Adrenal gland (tissue), 5 donors: ENCODE data around the gene DEGS2.

ENCODE experiments used
- CTCF ChIP-seq, 6 experiments: fragments of 450-650 bp in 4 of 6; fragments of 200-600 bp in 2 of 6; sonication (generic) in 1 of 6; IDR thresholded peaks; 1 replicate in 5 of 6; 2 replicates in 1 of 6; pipeline versions ENCODE4 v1.5.1 to v1.8.0; 2016 to 2021; ENCODE audit warnings: antibody characterized with exemption in 6 of 6, mild to moderate bottlenecking in 2 of 6, moderate library complexity in 1 of 6
- POLR2A ChIP-seq, 2 donors: fragments of 450-650 bp; IDR thresholded peaks; one replicate each; pipeline ENCODE4 v1.6.1; 2017; ENCODE audit warnings: antibody characterized with exemption in 2 of 2, mild to moderate bottlenecking in 2 of 2, moderate library complexity in 1 of 2
- donor health status: DM: no; HTN: no; CAD: no.

DNA sequence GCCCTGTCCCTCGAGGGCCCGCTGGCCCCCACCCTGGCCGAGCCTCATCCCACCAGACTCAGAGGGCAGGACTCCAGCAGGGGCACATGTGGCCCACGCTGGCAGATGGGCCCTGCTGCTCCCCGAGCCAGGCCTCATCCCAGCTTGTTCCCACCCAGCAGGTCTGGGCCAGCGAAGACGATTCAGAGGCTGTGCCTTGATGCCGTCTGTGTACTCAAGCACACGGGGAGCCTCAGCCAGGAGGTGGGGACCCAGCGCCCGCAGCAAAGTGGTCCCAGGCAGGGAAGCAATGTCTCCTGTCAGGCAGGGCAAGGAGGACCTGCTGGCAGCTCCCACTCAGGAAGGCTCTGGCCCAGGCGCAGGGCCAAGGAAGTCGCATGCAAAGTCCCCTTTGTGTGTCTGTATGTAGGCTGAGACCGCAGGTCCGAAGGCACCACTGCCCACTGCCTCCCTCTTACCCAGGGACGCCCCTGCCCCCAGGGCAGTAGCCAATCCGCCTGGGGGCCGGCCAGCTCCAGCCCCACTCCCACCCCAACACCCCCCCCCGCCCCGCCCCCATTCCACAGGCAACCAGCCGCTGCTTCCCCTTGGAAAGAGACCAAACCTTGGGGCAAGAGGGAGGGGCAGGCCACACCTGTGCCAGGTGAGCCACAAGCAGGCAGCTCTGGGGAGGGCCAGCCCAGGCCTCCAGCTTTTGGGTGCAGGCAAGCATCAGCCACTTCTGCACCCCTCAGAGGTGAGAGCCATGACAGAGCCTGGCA is 9.4 kb downstream of the DEGS2 start:
- TF ChIP-seq CTCF (IDR thresholded peaks at IDR 0.05) = no peak
- no peak for TF ChIP-seq POLR2A (IDR thresholded peaks at IDR 0.05)
